ENCODE measurements around the gene OPCML. TPM values are rescaled to one million over a fixed set of nuclear protein-coding genes. Genes with fewer than 3 reads are reported as not detected.
A peak's percentile ranks its signal among the peaks of the same experiment; 100 is the strongest.

OPCML gene
- total RNA-seq, 1 donor from 2014 or later: not detected

DNA sequence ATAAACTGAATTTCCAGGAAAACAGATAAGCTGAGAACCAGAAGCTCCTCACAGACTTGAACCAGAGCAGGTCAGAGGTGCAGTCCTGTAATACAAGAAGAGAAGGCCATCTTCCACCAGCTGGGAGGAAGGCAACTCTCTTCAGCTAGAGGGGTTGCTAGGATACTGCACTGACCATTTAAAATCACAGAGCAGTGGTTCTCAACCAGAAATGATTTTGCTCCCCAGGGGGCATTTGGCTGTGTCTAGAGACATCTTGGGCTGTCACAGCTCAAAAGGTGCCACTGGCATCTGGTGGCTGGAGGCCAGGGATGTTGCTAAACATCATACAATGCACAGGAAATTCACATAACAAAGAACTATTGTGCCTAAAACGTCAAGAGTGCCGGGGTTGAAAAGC, 17.2 kb downstream of the OPCML start:
- no peaks in the 10 kb centered on the region for H3K27me3 ChIP-seq
- intact Hi-C loops (cut with DNase I): no loop called here
- no peak for DNase-seq (ENCODE audit: extremely low spot score in 2 of 2)
- H3K4me1 ChIP-seq: no peaks in the 10 kb centered on the region
- no peak overlapping the region for H3K27ac ChIP-seq
- no peak overlapping the region for H3K4me3 ChIP-seq
- no peaks in the 10 kb centered on the region for H3K9me3 ChIP-seq
- H3K36me3 ChIP-seq: no peaks in the 10 kb centered on the region
- TF ChIP-seq POLR2A (IDR thresholded peaks at IDR 0.05): no peak
- TF ChIP-seq POLR2AphosphoS5 (IDR thresholded peaks at IDR 0.05; ENCODE audit: insufficient read depth in 1 of 2, low read depth in 1 of 2): no peak
- no peak for TF ChIP-seq CTCF (IDR thresholded peaks at IDR 0.05)

- DNase-seq (ENCODE audit: extremely low spot score in 2 of 2): peak; percentile 19 to 65
- intact Hi-C loops (cut with DNase I): no loop called here
- Histone ChIP-seq H3K27me3 (no peaks in the 10 kb centered on the region), H3K4me1 (no peaks in the 10 kb centered on the region), H3K4me3 (no peak overlapping the region), H3K27ac (no peak overlapping the region), H3K9me3 (no peaks in the 10 kb centered on the region), H3K36me3 (no peaks in the 10 kb centered on the region)
- TF ChIP-seq CTCF (IDR thresholded peaks at IDR 0.05): no peak
These were observed 22.2 kb downstream of the OPCML start for GRCh38 chr11:133509924-133510697.

DNA sequence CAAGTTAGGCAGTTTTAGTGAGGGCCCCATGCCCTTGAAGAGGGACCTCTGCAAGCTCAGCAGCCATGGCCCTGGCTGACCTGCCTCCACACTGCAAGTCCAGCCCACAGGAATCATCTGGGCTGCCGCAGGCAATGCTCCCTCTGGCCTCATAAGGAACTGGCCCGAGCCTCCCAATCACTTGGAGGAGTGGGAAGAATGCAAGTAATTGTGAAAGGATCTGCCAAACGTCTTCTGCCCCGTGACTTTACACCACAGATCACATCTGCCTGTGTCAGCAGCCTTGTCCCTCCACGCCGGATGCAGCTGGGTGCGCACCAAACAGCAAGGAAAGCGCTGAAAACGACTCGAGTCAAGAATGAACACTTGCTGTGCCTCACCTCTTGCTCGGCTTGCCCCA, 23.8 kb downstream of the OPCML start:
- intact Hi-C loops (cut with DNase I): no loop called here
- DNase-seq (ENCODE audit: extremely low spot score in 2 of 2): peak in 1 of 2 donors; percentile 64
- TF ChIP-seq POLR2A (IDR thresholded peaks at IDR 0.05): no peak
- no peak for TF ChIP-seq CTCF (IDR thresholded peaks at IDR 0.05)
- TF ChIP-seq POLR2AphosphoS5 (IDR thresholded peaks at IDR 0.05; ENCODE audit: insufficient read depth in 1 of 2, low read depth in 1 of 2): no peak
- Histone ChIP-seq H3K9me3 (no peaks in the 10 kb centered on the region), H3K4me3 (no peak overlapping the region), H3K27me3 (no peaks in the 10 kb centered on the region), H3K36me3 (no peaks in the 10 kb centered on the region), H3K27ac (no peak overlapping the region), H3K4me1 (no peaks in the 10 kb centered on the region)

DNA sequence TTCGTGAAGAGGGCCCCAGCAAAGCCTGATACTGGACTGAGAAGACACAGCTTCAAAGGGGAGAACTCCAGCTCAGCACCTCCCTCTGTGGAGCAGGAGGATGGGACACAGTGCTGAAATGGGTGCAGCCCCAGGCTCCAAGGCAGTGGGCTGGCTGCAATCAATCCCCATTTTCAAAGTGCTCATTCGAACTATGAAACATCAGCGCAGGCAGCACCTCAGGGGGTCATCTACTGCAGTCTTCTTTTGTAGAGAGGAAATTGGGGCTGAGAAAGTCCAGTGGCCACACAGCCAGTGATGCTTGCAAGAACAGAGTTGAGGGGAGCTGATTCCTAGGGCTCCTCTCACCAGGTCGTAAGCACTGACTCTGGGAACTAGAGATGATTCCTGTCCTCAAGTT, 25.1 kb downstream of the OPCML start:
- H3K9me3 ChIP-seq: no peaks in the 10 kb centered on the region
- TF ChIP-seq POLR2A (IDR thresholded peaks at IDR 0.05) (no peak), CTCF (IDR thresholded peaks at IDR 0.05) (no peak), POLR2AphosphoS5 (IDR thresholded peaks at IDR 0.05; ENCODE audit: insufficient read depth in 1 of 2, low read depth in 1 of 2) (no peak)
- no peaks in the 10 kb centered on the region for H3K36me3 ChIP-seq
- H3K27me3 ChIP-seq: no peaks in the 10 kb centered on the region
- intact Hi-C loops (cut with DNase I): no loop called here
- H3K4me1 ChIP-seq: no peaks in the 10 kb centered on the region
- DNase-seq (ENCODE audit: extremely low spot score in 2 of 2): no peak
- no peak overlapping the region for H3K4me3 ChIP-seq
- no peak overlapping the region for H3K27ac ChIP-seq

- no peak overlapping the region for H3K4me3 ChIP-seq
- no peaks in the 10 kb centered on the region for H3K36me3 ChIP-seq
- no peak overlapping the region for H3K27ac ChIP-seq
- no peaks in the 10 kb centered on the region for H3K9me3 ChIP-seq
- TF ChIP-seq CTCF (IDR thresholded peaks at IDR 0.05) (no peak), POLR2A (IDR thresholded peaks at IDR 0.05) (no peak), POLR2AphosphoS5 (IDR thresholded peaks at IDR 0.05; ENCODE audit: insufficient read depth in 1 of 2, low read depth in 1 of 2) (no peak)
- intact Hi-C loops (cut with DNase I): no loop called here
- peak in 1 of 2 donors; percentile 70 for DNase-seq (ENCODE audit: extremely low spot score in 2 of 2)
- H3K27me3 ChIP-seq: no peaks in the 10 kb centered on the region
- no peaks in the 10 kb centered on the region for H3K4me1 ChIP-seq
These were observed 25.7 kb downstream of the OPCML start for GRCh38 chr11:133506551-133507094.

All from vagina (tissue), 2 donors.